Keratinocyte (primary cell): ENCODE data around the gene PEMT. TPM values are rescaled to one million over a fixed set of nuclear protein-coding genes. Genes with fewer than 3 reads are reported as not detected.

Experiments
- DNase-seq: peaks from one replicate; pipeline ENCODE4 v3.0.0-alpha.2; 2011; ENCODE audit warnings: low read depth, missing footprints, low spot score
- FAIRE-seq: peaks from 2 replicates; lab custom pipeline; 2011; peaks lifted over from hg19 to GRCh38; lab: Jason Lieb, UNC
- H2AFZ ChIP-seq: 2 replicates; pipeline ENCODE4 v1.6.0; 2012; ENCODE audit warnings: low read length, control low read depth, inconsistent platforms; ENCODE audit not compliant: control insufficient read depth
- H3K27ac ChIP-seq: 2 replicates; pipeline ENCODE4 v1.5.1; 2011; ENCODE audit warnings: low read length; ENCODE audit not compliant: control insufficient read depth, insufficient read depth
- H3K27me3 ChIP-seq: 3 replicates; pipeline ENCODE4 v1.6.0; 2011; ENCODE audit warnings: low read length; ENCODE audit not compliant: control insufficient read depth, insufficient read depth; ENCODE audit errors: extremely low read depth
- H3K36me3 ChIP-seq, 2 experiments: 2 replicates in 1 of 2; 3 replicates in 1 of 2; pipeline ENCODE4 v1.5.1; 2011; ENCODE audit warnings: low read length in 2 of 2, mild to moderate bottlenecking in 1 of 2; ENCODE audit not compliant: control insufficient read depth in 2 of 2, insufficient read depth in 2 of 2; ENCODE audit errors: extremely low read depth in 1 of 2
- H3K4me1 ChIP-seq: 3 replicates; pipeline ENCODE4 v1.5.1; 2011; ENCODE audit warnings: low read length; ENCODE audit not compliant: control insufficient read depth, insufficient read depth; ENCODE audit errors: extremely low read depth
- H3K4me2 ChIP-seq: 3 replicates; pipeline ENCODE4 v1.6.0; 2011; ENCODE audit warnings: low read depth, low read length; ENCODE audit not compliant: control insufficient read depth, insufficient read depth; ENCODE audit errors: extremely low read depth
- H3K4me3 ChIP-seq, 3 experiments: fragments of 200-600 bp in 1 of 3; sonication (generic) in 1 of 3; 2 replicates in 2 of 3; 3 replicates in 1 of 3; pipeline ENCODE4 v1.5.1; 2011 to 2016; ENCODE audit warnings: low read length in 3 of 3, mild to moderate bottlenecking in 3 of 3, control low read depth in 2 of 3, inconsistent platforms in 1 of 3, low read depth in 1 of 3, mixed read lengths in 1 of 3, mixed run types in 1 of 3, moderate library complexity in 1 of 3; ENCODE audit not compliant: control insufficient read depth in 2 of 3, insufficient read depth in 2 of 3; ENCODE audit errors: extremely low read depth in 1 of 3
- H3K79me2 ChIP-seq: 2 replicates; pipeline ENCODE4 v1.6.0; 2012; ENCODE audit warnings: low read length; ENCODE audit not compliant: control insufficient read depth, insufficient read depth
- H3K9ac ChIP-seq: 3 replicates; pipeline ENCODE4 v1.6.0; 2011; ENCODE audit warnings: low read length; ENCODE audit not compliant: control insufficient read depth, insufficient read depth; ENCODE audit errors: extremely low read depth
- H3K9me1 ChIP-seq: 3 replicates; pipeline ENCODE4 v1.6.0; 2011; ENCODE audit warnings: low read length; ENCODE audit not compliant: control insufficient read depth, insufficient read depth; ENCODE audit errors: extremely low read depth
- H3K9me3 ChIP-seq: 2 replicates; pipeline ENCODE4 v1.5.1; 2012; ENCODE audit warnings: low read depth, low read length; ENCODE audit not compliant: control insufficient read depth
- H4K20me1 ChIP-seq: 3 replicates; pipeline ENCODE4 v1.6.0; 2011; ENCODE audit warnings: low read length; ENCODE audit not compliant: control insufficient read depth, insufficient read depth; ENCODE audit errors: extremely low read depth
- CTCF ChIP-seq, 3 experiments: IDR thresholded peaks in 1 of 3; conservative IDR thresholded peaks in 1 of 3; optimal IDR thresholded peaks in 1 of 3; 2 replicates in 2 of 3; 3 replicates in 1 of 3; pipeline versions ENCODE3 to v1.5.1; 2011; ENCODE audit warnings: low read length in 3 of 3, mild to moderate bottlenecking in 3 of 3, moderate library complexity in 2 of 3, control low read depth in 1 of 3, inconsistent platforms in 1 of 3; ENCODE audit not compliant: insufficient read depth in 2 of 3; ENCODE audit errors: extremely low read depth in 1 of 3
- EZH2 ChIP-seq: IDR thresholded peaks from one replicate; pipeline ENCODE4 v1.6.1; 2012; ENCODE audit warnings: inconsistent platforms, mild to moderate bottlenecking, low read length, moderate library complexity
- dilution Hi-C: fragments of 300-500 bp; cut with MboI; formaldehyde crosslinking; loops from one replicate; pipeline ENCODE4 v1.7.0; 2020; ENCODE audit warnings: low sequenced_read_pairs; ENCODE audit not compliant: extremely low pct_ligation_motif_present
- polyA plus RNA-seq, 5 experiments: library from polyadenylated mRNA; depleted of rRNA in 3 of 5; stranded (reverse) in 3 of 5; stranded (forward) in 1 of 5; unstranded in 1 of 5; fragments of >200 nt; gene quantifications; 1 replicate in 1 of 5; 2 replicates in 3 of 5; 3 replicates in 1 of 5; pipeline versions ENCODE4 v1.2.1 to v1.2.3, GENCODE V29; 2011 to 2012; ENCODE audit warnings: missing spikeins in 2 of 5, low read depth in 1 of 5, low replicate concordance in 1 of 5

The PEMT gene
- polyA plus RNA-seq, 1 donor (not counting 4 experiments of a cell fraction or from before 2014, with no cell fraction given), result 17.7 TPM

- H3K9me1 ChIP-seq, result no peaks in the 10 kb centered on the region
- peak overlapping the region; percentile 34 for H3K4me2 ChIP-seq
- dilution Hi-C loops, result no loop called here
- H2AFZ ChIP-seq, result no peak overlapping the region
- FAIRE-seq, result peak; percentile 71
- no peaks in the 10 kb centered on the region for H3K9me3 ChIP-seq
- peaks cover 22% of the 10 kb centered on the region for H3K4me1 ChIP-seq
- no peak overlapping the region for H3K4me3 ChIP-seq
- peak overlapping the region; percentile 32 for H3K27ac ChIP-seq
- no peaks in the 10 kb centered on the region for H3K27me3 ChIP-seq
- no peak for DNase-seq
- peaks cover 6% of the 10 kb centered on the region for H4K20me1 ChIP-seq
- peaks cover 64% of the 10 kb centered on the region for H3K79me2 ChIP-seq
- H3K36me3 ChIP-seq, result peaks cover under 1 to 5% of the 10 kb centered on the region in 2 experiments
- no peak overlapping the region for H3K9ac ChIP-seq
- TF ChIP-seq EZH2 (no peak), CTCF (optimal IDR thresholded peaks at IDR 0.05 in 1 of 3, IDR thresholded peaks at IDR 0.05 in 1 of 3, conservative IDR thresholded peaks at IDR 0.05 in 1 of 3; ENCODE audit: extremely low read depth in 1 of 3, insufficient read depth in 2 of 3, low read length in 3 of 3) (no peak)
Measured at GRCh38 chr17:17480593-17481148, 110.8 kb downstream of the PEMT start.

- H3K36me3 ChIP-seq, result no peaks in the 10 kb centered on the region
- TF ChIP-seq CTCF (optimal IDR thresholded peaks at IDR 0.05 in 1 of 3, IDR thresholded peaks at IDR 0.05 in 1 of 3, conservative IDR thresholded peaks at IDR 0.05 in 1 of 3; ENCODE audit: extremely low read depth in 1 of 3, insufficient read depth in 2 of 3, low read length in 3 of 3), result no peak
- no peak for TF ChIP-seq EZH2
- H3K27ac ChIP-seq, result no peak overlapping the region
- DNase-seq (no peak), FAIRE-seq (no peak)
- H3K9me1 ChIP-seq, result no peaks in the 10 kb centered on the region
- no peak overlapping the region for H3K9ac ChIP-seq
- H3K27me3 ChIP-seq, result no peaks in the 10 kb centered on the region
- H3K4me1 ChIP-seq, result peaks cover 22% of the 10 kb centered on the region
- H4K20me1 ChIP-seq, result peaks cover 6% of the 10 kb centered on the region
- no peak overlapping the region for H3K4me3 ChIP-seq
- peaks cover 54% of the 10 kb centered on the region for H3K79me2 ChIP-seq
- no peak overlapping the region for H3K4me2 ChIP-seq
- dilution Hi-C loops, result no loop called here
- H3K9me3 ChIP-seq, result no peaks in the 10 kb centered on the region
- no peak overlapping the region for H2AFZ ChIP-seq
Measured at GRCh38 chr17:17479209-17479608, 112.3 kb downstream of the PEMT start.
